Measurements from ENCODE around the gene TTC38. TPM values are rescaled to one million over a fixed set of nuclear protein-coding genes. Genes with fewer than 3 reads are reported as not detected.

Gene TTC38
- polyA plus RNA-seq, 2 of the 4 experiments (the other 2 are of a cell fraction): 12.4 to 22.1 TPM

DNA sequence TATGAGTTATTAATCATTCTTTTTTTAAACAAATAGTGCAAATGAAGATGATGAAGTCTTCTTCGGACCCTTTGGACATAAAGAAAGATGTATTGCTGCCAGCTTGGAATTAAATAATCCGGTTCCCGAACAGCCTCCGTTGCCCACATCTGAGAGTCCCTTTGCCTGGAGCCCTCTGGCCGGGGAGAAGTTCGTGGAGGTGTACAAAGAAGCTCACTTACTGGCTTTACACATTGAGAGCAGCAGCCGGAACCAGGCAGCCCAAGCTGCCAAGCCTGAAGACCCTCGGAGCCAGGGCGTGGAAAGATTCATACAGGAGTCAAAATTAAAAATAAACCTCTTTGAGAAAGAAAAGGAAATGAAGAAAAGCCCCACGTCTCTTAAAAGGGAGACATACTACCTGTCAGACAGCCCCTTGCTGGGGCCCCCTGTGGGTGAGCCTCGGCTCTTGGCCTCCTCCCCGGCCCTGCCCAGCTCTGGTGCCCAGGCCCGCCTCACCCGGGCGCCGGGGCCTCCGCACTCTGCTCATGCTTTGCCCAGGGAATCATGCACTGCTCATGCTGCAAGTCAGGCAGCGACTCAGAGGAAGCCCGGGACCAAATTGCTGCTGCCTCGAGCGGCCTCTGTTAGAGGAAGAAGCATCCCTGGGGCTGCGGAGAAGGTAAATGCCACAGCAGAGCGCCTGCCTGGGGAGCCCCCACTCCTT lies 40.6 kb downstream of the TTC38 start:
- no peak for FAIRE-seq
- H3K9me3 ChIP-seq: no peaks in the 10 kb centered on the region
- ChIA-PET CTCF (interaction anchor here (2.0 to 20.1 kb wide), 2 partner anchors 187 to 314 kb away, joined by 8 to 272 read pairs; no protein-coding TSS in a partner anchor), POLR2A (no interaction called here)
- 91% methylated on average over 15 of the region's 23 CpGs for WGBS (ENCODE audit: missing lambda C conversion rate)
- ATAC-seq: no peak
- no peak for DNase-seq (ENCODE audit: low read depth in 1 of 2, low spot score in 1 of 2)
- H3K4me2 ChIP-seq: no peak overlapping the region
- H3K4me1 ChIP-seq: no peaks in the 10 kb centered on the region
- H3K4me3 ChIP-seq: no peak overlapping the region
- H3K27ac ChIP-seq: no peak overlapping the region
- TF ChIP-seq, protein P1, sequence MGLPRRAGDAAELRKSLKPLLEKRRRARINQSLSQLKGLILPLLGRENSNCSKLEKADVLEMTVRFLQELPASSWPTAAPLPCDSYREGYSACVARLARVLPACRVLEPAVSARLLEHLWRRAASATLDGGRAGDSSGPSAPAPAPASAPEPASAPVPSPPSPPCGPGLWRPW (IDR thresholded peaks at IDR 0.05): no peak
- TF ChIP-seq TP53 (CRISPR knock-in tag; IDR thresholded peaks at IDR 0.05): no peak
- no peak for TF ChIP-seq MYC (IDR thresholded peaks at IDR 0.05; ENCODE audit: borderline replicate concordance, low read length)
- no peak for TF ChIP-seq EHMT2 (IDR thresholded peaks at IDR 0.05; ENCODE audit: low read depth)
- no peak for TF ChIP-seq RARB (CRISPR knock-in tag; IDR thresholded peaks at IDR 0.05)
- TF ChIP-seq CHD4 (IDR thresholded peaks at IDR 0.05; ENCODE audit: borderline replicate concordance): no peak
- no peak for TF ChIP-seq PHF8 (IDR thresholded peaks at IDR 0.05; ENCODE audit: borderline replicate concordance, low read depth)
- TF ChIP-seq, protein P2, sequence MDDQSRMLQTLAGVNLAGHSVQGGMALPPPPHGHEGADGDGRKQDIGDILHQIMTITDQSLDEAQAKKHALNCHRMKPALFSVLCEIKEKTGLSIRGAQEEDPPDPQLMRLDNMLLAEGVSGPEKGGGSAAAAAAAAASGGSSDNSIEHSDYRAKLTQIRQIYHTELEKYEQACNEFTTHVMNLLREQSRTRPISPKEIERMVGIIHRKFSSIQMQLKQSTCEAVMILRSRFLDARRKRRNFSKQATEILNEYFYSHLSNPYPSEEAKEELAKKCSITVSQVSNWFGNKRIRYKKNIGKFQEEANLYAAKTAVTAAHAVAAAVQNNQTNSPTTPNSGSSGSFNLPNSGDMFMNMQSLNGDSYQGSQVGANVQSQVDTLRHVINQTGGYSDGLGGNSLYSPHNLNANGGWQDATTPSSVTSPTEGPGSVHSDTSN (IDR thresholded peaks at IDR 0.05): no peak
- no peak for TF ChIP-seq FOSB (CRISPR knock-in tag; IDR thresholded peaks at IDR 0.05)
- TF ChIP-seq RFX5 (IDR thresholded peaks at IDR 0.05): no peak
- TF ChIP-seq HEYL (CRISPR knock-in tag; IDR thresholded peaks at IDR 0.05): no peak

DNA sequence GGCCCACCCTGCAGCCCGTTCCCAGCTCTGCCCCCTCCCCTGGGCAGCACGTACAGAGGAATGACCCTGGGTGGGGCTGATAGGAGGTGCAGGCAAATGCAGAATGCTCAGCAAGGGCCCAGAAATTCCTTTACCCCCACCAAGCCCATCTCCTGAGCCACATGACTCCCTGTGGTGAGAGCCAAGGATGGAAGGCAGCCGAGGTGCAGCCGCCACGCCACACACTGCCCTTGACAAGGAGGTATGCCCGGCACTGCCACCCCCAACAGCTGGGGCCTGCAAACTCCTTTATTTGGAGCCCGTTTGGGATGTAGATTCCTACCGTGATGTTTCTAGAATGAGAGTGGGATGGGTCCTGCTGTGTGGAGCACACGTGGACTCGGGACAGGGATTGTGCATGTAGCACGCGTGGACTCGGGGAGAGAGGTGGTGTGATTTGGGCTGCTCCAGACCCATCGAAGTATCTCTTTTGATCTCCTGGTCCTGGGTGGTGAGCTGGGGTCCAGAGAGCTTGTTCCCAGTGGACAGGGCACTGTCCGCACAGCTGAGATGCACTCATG lies 41.8 kb downstream of the TTC38 start:
- H3K9me3 ChIP-seq: no peaks in the 10 kb centered on the region
- no peak for ATAC-seq
- ChIA-PET POLR2A (interaction anchor here (0.6 kb wide), 1 partner anchor 238 kb away, joined by 4 read pairs; no protein-coding TSS in a partner anchor), CTCF (interaction anchor here (2.0 to 20.1 kb wide), 2 partner anchors 189 to 315 kb away, joined by 8 to 272 read pairs; no protein-coding TSS in a partner anchor)
- H3K4me1 ChIP-seq: no peaks in the 10 kb centered on the region
- DNase-seq (ENCODE audit: low read depth in 1 of 2, low spot score in 1 of 2): no peak
- no peak for FAIRE-seq
- no peak overlapping the region for H3K4me2 ChIP-seq
- TF ChIP-seq RAD21 (conservative IDR thresholded peaks at IDR 0.05 in 1 of 2, IDR thresholded peaks at IDR 0.05 in 1 of 2): no peak
- TF ChIP-seq NFE2L2 (conservative IDR thresholded peaks at IDR 0.05; ENCODE audit: low read length): no peak
- no peak overlapping the region for H3K27ac ChIP-seq
- WGBS (ENCODE audit: missing lambda C conversion rate): 95% methylated on average over 14 of the region's 15 CpGs
- H3K4me3 ChIP-seq: no peak overlapping the region

DNA sequence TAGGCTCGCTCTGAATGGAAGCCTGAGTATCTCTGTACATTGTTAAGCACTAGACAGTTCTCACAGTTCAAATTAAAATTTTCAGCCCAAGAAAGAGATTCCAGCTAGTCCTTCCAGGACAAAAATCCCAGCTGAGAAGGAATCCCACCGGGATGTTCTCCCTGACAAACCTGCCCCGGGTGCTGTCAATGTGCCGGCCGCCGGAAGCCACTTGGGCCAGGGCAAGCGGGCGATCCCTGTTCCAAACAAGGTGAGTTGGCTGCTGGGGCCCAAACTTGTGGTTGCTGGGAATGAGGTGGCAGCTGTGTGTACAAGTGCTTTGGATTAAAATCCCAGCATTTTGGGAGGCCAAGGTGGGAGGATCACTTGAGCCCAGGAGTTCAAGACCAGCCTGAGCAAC lies 44.2 kb downstream of the TTC38 start:
- WGBS (ENCODE audit: missing lambda C conversion rate): 85% methylated on average over 8 of the region's 8 CpGs
- ChIA-PET POLR2A (no interaction called here), CTCF (interaction anchor here (1.0 to 20.1 kb wide), 4 partner anchors 29 to 318 kb away, joined by 3 to 272 read pairs (median 6); no protein-coding TSS in a partner anchor)
- no peaks in the 10 kb centered on the region for H3K9me3 ChIP-seq
- H3K27ac ChIP-seq: no peak overlapping the region
- FAIRE-seq: no peak
- H3K4me2 ChIP-seq: no peak overlapping the region
- H3K4me3 ChIP-seq: no peak overlapping the region
- no peaks in the 10 kb centered on the region for H3K4me1 ChIP-seq
- DNase-seq (ENCODE audit: low read depth in 1 of 2, low spot score in 1 of 2): no peak
- ATAC-seq: no peak
- TF ChIP-seq FOSL2 (IDR thresholded peaks at IDR 0.05) (no peak), FOSL2 (CRISPR knock-in tag; IDR thresholded peaks at IDR 0.05) (no peak), BHLHE40 (IDR thresholded peaks at IDR 0.05; ENCODE audit: low read depth, low read length) (no peak), MAZ (IDR thresholded peaks at IDR 0.05; ENCODE audit: borderline replicate concordance, low read depth, low read length) (no peak), CBX2 (IDR thresholded peaks at IDR 0.05; ENCODE audit: borderline replicate concordance, low read depth) (no peak), NPAS2 (CRISPR knock-in tag; IDR thresholded peaks at IDR 0.05; ENCODE audit: borderline replicate concordance) (no peak), RARB (CRISPR knock-in tag; IDR thresholded peaks at IDR 0.05) (no peak), NFE2L2 (conservative IDR thresholded peaks at IDR 0.05; ENCODE audit: low read length) (no peak), TFCP2L1 (CRISPR knock-in tag; IDR thresholded peaks at IDR 0.05) (no peak), JUN (IDR thresholded peaks at IDR 0.05) (no peak), ZFP36 (IDR thresholded peaks at IDR 0.05; ENCODE audit: borderline replicate concordance, partially characterized antibody) (no peak), GATA3 (IDR thresholded peaks at IDR 0.05; ENCODE audit: borderline replicate concordance) (no peak), MAFK (IDR thresholded peaks at IDR 0.05; ENCODE audit: partially characterized antibody) (no peak), SMC3 (IDR thresholded peaks at IDR 0.05) (no peak)
- TF ChIP-seq, protein P3, sequence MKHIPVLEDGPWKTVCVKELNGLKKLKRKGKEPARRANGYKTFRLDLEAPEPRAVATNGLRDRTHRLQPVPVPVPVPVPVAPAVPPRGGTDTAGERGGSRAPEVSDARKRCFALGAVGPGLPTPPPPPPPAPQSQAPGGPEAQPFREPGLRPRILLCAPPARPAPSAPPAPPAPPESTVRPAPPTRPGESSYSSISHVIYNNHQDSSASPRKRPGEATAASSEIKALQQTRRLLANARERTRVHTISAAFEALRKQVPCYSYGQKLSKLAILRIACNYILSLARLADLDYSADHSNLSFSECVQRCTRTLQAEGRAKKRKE (CRISPR knock-in tag; IDR thresholded peaks at IDR 0.05; ENCODE audit: low read depth): no peak
- TF ChIP-seq, protein P1 (IDR thresholded peaks at IDR 0.05): no peak
- TF ChIP-seq, protein P4, sequence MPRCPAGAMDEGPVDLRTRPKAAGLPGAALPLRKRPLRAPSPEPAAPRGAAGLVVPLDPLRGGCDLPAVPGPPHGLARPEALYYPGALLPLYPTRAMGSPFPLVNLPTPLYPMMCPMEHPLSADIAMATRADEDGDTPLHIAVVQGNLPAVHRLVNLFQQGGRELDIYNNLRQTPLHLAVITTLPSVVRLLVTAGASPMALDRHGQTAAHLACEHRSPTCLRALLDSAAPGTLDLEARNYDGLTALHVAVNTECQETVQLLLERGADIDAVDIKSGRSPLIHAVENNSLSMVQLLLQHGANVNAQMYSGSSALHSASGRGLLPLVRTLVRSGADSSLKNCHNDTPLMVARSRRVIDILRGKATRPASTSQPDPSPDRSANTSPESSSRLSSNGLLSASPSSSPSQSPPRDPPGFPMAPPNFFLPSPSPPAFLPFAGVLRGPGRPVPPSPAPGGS (IDR thresholded peaks at IDR 0.05): no peak
